Sciatic nerve (tissue), 2 donors: ENCODE measurements around the gene PTPN14. TPM values are rescaled to one million over a fixed set of nuclear protein-coding genes. Genes with fewer than 3 reads are reported as not detected.
A peak's percentile ranks its signal among the peaks of the same experiment; 100 is the strongest.
"Not testable (repeated sequence)": the region's sequence is repeated elsewhere in the genome, so short reads cannot be mapped to it uniquely, and the experiment has no call there.

ENCODE experiments used
- ATAC-seq: fragments of 200-7000 bp; cut with Tn5 transposase; one replicate; pipeline ENCODE4 v1.9.1; 2020; ENCODE audit warnings: mild to moderate bottlenecking, moderate library complexity
- DNase-seq: peaks from one replicate; pipeline ENCODE4 v3.0.0-alpha.2; 2020; ENCODE audit warnings: low spot score
- intact Hi-C: fragments of 100-400 bp; cut with DNase I; formaldehyde crosslinking; loops from one replicate; pipeline ENCODE4 v1.14.2; 2022
- total RNA-seq: library from RNA; stranded (reverse); fragmentation: NEBNext Ultra II Directional; extraction: Animal tissue kit (Norgen Biotek cat#: 25700); gene quantifications from one replicate; pipeline ENCODE4 v1.2.1, GENCODE V29; 2021
- donor health status: DM: no; HTN: no; CAD: no.
- donor health status: DM: no; HTN: no; CAD: no.

The PTPN14 gene
- total RNA-seq, 1 donor from 2014 or later = 85.9 TPM

DNA sequence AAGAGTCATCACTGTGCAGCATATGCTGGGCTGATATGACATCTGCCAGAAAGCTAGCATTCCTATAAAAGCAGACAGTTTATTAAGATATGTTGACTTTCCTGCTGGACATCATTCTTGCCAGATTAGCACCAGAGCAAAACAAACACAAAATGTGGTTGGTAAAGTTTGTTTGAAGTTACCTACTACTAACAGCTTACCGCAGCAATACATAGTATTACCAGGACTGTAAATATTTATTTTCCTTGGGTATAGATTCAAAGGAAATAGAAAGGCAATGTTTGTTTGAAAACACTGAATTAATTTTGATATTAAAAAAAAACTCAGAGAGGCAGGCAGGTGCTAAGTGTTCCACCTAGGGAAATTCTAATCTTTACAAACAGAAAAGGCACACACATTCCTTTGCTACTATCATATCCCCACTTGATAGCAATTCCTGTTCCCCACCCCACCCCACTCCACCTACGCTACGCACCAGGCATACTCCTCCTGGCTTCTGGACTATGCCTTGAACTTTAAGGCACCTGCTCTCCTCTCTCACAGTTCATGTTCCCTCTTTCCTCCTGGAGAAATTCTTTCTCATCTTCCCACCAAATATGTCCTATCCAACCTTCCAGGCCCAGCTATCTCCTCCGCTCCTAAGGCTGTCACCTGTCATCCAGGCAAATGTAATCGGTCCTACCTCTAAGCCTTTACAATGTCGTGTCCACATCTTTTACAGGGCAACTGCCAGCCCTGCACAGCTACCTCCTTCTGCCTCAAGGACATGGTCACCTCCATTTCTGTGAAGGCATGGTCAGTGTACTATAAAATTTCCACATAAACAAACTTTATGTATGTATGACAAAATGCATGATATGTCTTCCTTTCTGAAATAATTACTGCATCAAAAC is 34.7 kb downstream of the PTPN14 start:
- no peak for ATAC-seq
- intact Hi-C loops = no loop called here
- DNase-seq = no peak

DNA sequence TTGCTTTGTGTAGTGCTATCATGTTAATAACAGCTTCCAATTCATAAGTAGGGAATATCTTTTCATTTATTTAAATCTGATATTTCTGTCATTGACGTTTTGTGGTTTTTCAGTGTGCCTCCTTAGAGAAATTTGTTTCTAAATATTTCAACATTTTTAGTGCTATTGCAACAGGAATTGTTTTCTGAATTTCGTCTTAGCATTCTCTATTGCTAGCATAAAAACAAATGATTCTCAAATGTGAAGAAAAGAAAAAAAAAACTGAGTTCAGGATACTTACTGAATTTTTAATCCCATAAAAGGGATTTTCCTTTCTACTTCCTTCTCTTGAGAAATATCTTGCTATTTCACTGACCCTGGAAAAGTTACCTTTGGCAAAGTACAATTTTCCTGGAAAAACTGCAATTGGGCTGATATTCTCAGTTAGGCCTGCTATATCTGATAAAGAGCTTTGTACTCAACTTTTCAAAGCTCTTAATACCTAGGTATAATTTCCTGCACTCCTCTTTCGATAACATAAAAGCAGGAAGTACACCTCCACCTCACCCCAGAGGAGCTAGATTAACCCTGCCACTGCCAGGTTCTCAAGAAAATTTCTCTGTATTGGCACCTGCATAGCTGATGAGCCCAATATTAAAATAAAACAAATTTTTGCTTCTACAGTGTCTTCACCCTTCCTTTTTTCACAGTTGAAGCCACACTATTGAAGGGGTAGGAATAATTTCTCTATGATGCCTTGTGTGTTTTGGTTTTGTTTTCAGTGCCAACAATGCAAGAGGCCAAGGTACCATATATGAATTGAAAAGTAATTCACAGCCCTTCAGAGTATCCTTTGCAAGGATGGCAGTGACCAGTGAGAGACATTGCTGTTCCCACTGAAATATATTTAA is 35.6 kb downstream of the PTPN14 start:
- no peak for DNase-seq
- ATAC-seq = peak; percentile 79
- intact Hi-C loops = no loop called here

DNA sequence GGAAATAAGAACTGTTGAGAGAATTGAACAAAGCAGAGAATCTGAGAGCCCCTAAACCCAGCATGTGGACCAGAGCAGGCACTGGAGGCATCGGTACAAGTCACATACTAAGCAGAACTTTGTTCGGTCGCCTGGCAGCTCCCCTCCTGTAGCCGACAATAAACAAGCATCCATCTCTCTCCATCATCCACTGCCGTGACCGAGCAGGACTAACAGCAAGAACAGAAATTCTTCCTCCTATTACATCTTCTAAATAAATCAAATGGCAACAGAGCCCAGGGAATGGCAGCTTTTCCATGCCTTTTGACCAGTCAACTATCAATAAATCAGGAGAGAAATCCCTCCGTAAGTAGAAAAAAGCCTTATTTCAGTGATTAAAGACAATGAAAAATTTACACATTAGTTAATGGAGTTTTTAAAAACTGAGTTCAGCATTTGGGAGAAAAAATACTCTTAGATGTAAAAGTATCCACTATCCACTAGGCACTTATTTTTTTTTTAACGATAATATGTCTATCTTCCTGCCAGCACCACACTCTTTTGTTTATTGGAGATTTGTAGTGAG is 36.5 kb downstream of the PTPN14 start:
- DNase-seq (no peak), ATAC-seq (peak; percentile 21)
- intact Hi-C loops = no loop called here

- ATAC-seq = peak; percentile 70
- intact Hi-C loops = no loop called here
Measured at GRCh38 chr1:214514032-214514818, 37.2 kb downstream of the PTPN14 start.

DNA sequence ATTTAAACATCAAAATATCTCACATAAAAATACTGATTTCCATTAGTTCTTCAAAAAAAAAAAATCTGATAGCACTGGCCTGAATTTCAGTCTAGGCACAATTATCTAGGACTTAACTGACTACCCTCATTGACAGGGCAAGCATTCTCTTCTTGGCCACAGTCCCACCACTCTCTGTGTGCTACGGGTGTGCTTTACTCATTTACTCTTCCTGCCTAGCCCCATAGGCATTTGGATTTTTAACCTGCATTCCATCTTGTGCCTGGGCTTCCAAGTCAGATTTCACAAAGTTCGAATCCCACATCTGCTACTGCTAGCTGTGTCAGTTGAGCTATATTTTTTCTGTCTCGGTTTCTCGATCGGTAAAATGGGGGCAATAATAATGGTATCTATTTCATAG is 38.0 kb downstream of the PTPN14 start:
- DNase-seq (no peak), ATAC-seq (no peak)
- intact Hi-C loops = no loop called here

More at GRCh38 chr1:214514032-214514818, 37.2 kb downstream of the PTPN14 start:
- no peak for DNase-seq

DNA sequence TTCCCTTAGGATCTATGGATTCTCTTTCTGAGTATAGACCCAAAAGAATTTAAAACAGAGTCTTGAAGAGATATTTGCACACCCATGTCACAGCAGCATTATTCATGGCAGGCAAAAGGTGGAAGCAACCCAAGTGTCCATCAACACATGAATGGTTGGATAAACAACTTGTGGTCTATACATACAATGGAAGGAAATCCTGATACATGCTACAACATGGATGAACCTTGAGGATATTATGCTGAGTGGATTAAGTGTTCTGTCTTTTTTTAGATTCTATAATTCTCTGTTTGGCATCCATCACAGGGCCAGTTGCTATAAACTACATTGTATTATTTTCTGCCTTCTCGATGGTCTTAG is 39.8 kb downstream of the PTPN14 start:
- no peak for ATAC-seq
- no peak for DNase-seq
- intact Hi-C loops = no loop called here

- DNase-seq (no peak), ATAC-seq (no peak)
- intact Hi-C loops = no loop called here
Measured at GRCh38 chr1:214510914-214511638, 40.3 kb downstream of the PTPN14 start.

GRCh38 chr1:214510477-214510876 is 40.9 kb downstream of the PTPN14 start:
- intact Hi-C loops = no loop called here
- DNase-seq = no peak
- ATAC-seq = no peak

DNA sequence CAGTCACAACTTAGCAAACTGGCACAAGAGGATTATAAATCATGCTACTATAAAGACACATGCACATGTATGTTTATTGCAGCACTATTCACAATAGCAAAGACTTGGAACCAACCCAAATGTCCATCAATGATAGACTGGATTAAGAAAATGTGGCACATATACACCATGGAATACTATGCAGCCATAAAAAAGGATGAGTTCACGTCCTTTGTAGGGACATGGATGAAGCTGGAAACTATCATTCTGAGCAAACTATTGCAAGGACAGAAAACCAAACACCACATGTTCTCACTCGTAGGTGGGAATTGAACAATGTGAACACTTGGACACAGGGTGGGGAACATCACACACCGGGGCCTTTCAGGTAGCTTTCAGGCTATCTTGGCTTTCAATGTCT is 41.8 kb downstream of the PTPN14 start:
- intact Hi-C loops, ATAC-seq, DNase-seq: not testable (repeated sequence)

- DNase-seq (no peak), ATAC-seq (no peak)
- intact Hi-C loops = no loop called here
Measured at GRCh38 chr1:214506972-214507431, 44.4 kb downstream of the PTPN14 start.

GRCh38 chr1:214505134-214505533 is 46.3 kb downstream of the PTPN14 start:
- intact Hi-C loops = no loop called here
- no peak for DNase-seq
- peak; percentile 32 for ATAC-seq

DNA sequence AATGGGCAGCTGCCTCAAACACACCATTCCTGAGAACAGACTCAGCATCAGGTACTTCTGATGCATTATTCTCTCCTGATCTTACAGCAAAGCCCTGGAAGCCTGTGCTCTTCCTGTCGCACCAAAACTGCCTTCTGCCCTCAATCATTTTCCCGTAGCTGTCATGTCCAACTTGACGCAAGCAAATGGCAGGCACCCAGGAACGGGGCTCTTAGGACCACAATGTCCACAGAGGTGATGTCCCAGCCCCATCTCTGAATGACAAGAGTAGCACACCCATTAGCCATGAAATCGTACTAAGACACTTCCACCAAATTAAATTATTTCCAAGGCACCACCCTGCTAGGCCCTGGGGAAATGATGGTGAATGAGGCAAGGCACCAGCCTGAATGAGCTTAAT is 47.1 kb downstream of the PTPN14 start:
- no peak for ATAC-seq
- intact Hi-C loops = no loop called here
- no peak for DNase-seq

GRCh38 chr1:214503553-214503952 is 47.8 kb downstream of the PTPN14 start:
- ATAC-seq = no peak
- intact Hi-C loops = no loop called here
- DNase-seq = no peak

DNA sequence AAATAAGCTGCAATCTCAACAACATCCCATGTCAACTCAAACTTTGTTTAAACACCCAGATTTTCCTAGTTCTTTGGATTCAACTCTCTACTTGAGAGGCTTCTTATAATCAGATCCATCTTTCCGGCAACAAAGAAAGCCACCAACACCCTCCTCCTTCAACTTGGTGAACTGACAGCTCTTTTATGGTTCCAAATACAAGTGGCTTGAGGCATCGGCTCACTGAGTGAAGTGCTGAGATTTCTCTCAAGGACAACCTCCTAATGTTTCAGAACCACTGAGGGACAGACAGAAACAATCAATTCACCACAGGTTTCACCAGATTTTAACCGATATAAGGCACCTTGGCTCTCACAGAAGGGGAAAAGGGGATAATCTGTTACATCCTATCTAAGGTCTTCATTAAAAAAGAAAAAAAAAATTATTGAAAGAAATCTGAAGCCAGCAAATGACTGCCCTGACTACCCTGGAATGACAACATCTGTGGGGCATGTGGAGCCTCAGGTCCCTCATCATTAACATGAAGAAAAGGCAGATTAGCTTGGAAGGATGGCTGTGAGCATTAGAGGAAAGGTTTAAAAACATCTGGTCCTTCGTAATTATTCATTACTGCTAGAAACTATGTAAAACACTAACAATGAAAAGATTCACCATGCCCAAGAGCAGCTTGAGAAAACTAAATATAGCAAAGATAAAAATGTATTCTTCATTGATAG is 50.9 kb downstream of the PTPN14 start:
- intact Hi-C loops = no loop called here
- no peak for DNase-seq
- no peak for ATAC-seq

DNA sequence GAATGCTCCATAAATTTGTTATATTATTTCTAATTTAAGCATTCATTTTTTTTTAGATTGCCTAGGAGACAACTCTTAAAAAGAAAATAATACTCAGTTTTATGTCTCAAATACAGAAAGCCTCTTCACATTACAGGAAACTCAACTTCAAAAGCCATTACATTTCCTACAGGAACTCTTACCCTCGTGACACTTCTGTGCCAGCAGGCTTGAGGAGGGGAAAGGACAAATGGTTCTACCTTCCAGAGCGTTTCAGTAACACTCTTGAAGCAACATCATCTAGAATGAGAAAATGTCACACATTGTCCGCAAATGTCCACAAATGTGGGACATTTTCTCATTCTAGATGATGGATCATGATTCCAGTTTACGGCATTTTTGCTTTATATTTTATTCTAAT is 51.7 kb downstream of the PTPN14 start:
- ATAC-seq (no peak), DNase-seq (no peak)
- intact Hi-C loops = no loop called here

DNA sequence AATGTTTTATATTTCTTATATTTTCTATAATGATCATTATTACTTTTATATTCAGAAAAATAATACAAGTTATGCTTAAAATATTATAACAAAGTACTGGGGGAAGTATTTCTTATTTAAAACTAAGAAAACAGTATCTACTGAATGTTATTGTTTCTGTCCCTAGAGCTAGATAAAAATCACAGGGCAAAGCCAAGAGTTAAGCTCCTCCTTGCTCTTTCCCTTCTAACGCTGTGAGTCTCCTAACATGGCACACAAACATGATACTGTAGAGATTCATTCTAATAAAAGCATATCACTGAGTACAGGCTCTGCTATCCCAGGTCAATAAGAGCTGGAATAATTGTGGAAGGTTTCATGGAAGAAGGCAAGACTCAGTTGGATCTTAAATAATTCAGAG is 53.4 kb downstream of the PTPN14 start:
- no peak for DNase-seq
- ATAC-seq = peak; percentile 71
- intact Hi-C loops = no loop called here

- DNase-seq (no peak), ATAC-seq (no peak)
- intact Hi-C loops = no loop called here
Measured at GRCh38 chr1:214496126-214496525, 55.3 kb downstream of the PTPN14 start.

DNA sequence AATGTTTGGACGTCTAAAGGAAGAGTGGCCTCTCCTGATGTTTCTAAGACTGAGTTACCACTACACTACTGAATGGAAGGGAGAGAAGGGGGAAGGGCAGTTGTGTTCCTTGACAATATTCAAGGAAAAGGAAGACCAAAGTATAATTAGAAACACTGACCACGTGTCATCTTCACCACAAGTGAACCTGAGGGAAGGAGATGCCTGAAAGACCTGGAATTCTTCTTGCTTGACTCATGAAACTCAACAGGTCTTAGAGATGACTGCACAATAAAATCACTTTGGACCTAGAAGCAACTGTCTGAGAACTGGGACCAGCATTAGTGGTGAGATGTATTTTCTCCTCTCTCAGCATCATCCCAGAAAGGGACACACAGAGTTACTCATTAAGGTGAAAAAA is 56.7 kb downstream of the PTPN14 start:
- no peak for ATAC-seq
- no peak for DNase-seq
- intact Hi-C loops = no loop called here
